HEK293 (cell line): ENCODE results near the gene STYK1.
A peak's percentile ranks its signal among the peaks of the same experiment; 100 is the strongest.

Experiments used
- GLIS1 ChIP-seq: fragments of 450-650 bp; formaldehyde crosslinking; IDR thresholded peaks from 2 replicates; pipeline ENCODE4 v1.5.1; 2016; ENCODE audit warnings: missing biosample characterization, missing genetic modification characterization
- HOXA7 ChIP-seq: sonication (generic); formaldehyde crosslinking; IDR thresholded peaks from 2 replicates; pipeline ENCODE4 v1.8.1; 2022; ENCODE audit warnings: missing genetic modification reagents, borderline replicate concordance
- HOXD13 ChIP-seq: sonication (generic); formaldehyde crosslinking; IDR thresholded peaks from 2 replicates; pipeline ENCODE4 v1.8.0; 2022; ENCODE audit warnings: missing genetic modification reagents, borderline replicate concordance
- KLF8 ChIP-seq: fragments of 450-650 bp; formaldehyde crosslinking; IDR thresholded peaks from 2 replicates; pipeline ENCODE4 v1.5.1; 2016; ENCODE audit warnings: missing biosample characterization, missing genetic modification characterization
- KLF9 ChIP-seq: fragments of 450-650 bp; formaldehyde crosslinking; IDR thresholded peaks from 2 replicates; pipeline ENCODE4 v1.5.1; 2016; ENCODE audit warnings: missing biosample characterization, missing genetic modification characterization, low read depth
- PRDM1 ChIP-seq: fragments of 450-650 bp; formaldehyde crosslinking; IDR thresholded peaks from 2 replicates; pipeline ENCODE4; 2016; ENCODE audit warnings: missing biosample characterization, missing genetic modification characterization
- REPIN1 ChIP-seq: fragments of 450-650 bp; formaldehyde crosslinking; IDR thresholded peaks from 2 replicates; pipeline ENCODE4 v1.5.1; 2017; ENCODE audit warnings: missing biosample characterization, missing genetic modification characterization, low read depth
- ZBTB10 ChIP-seq: fragments of 450-650 bp; formaldehyde crosslinking; IDR thresholded peaks from 2 replicates; pipeline ENCODE4 v1.5.1; 2016; ENCODE audit warnings: missing biosample characterization, missing genetic modification characterization
- ZNF133 ChIP-seq: fragments of 450-650 bp; formaldehyde crosslinking; IDR thresholded peaks from 2 replicates; pipeline ENCODE4 v1.5.1; 2016; ENCODE audit warnings: missing biosample characterization, missing genetic modification characterization
- ZNF148 ChIP-seq: fragments of 450-650 bp; formaldehyde crosslinking; IDR thresholded peaks from 2 replicates; pipeline ENCODE4 v1.5.0; 2017; ENCODE audit warnings: missing biosample characterization, missing genetic modification characterization, borderline replicate concordance
- ZNF239 ChIP-seq: fragments of 450-650 bp; formaldehyde crosslinking; IDR thresholded peaks from 2 replicates; pipeline ENCODE4 v1.5.1; 2016; ENCODE audit warnings: missing biosample characterization, missing genetic modification characterization
- ZNF26 ChIP-seq: fragments of 450-650 bp; formaldehyde crosslinking; IDR thresholded peaks from 2 replicates; pipeline ENCODE4 v1.5.1; 2016; ENCODE audit warnings: missing biosample characterization, missing genetic modification characterization
- ZNF280D ChIP-seq: fragments of 450-650 bp; formaldehyde crosslinking; IDR thresholded peaks from 2 replicates; pipeline ENCODE4 v1.5.1; 2016; ENCODE audit warnings: missing biosample characterization, missing genetic modification characterization
- ZNF423 ChIP-seq: fragments of 450-650 bp; formaldehyde crosslinking; IDR thresholded peaks from 2 replicates; pipeline ENCODE4 v1.5.1; 2016; ENCODE audit warnings: missing biosample characterization, missing genetic modification characterization
- ZNF48 ChIP-seq: fragments of 450-650 bp; formaldehyde crosslinking; IDR thresholded peaks from 2 replicates; pipeline ENCODE4 v1.5.1; 2016; ENCODE audit warnings: missing biosample characterization, missing genetic modification characterization
- ZNF548 ChIP-seq: fragments of 450-650 bp; formaldehyde crosslinking; IDR thresholded peaks from 2 replicates; pipeline ENCODE4 v1.5.1; 2016; ENCODE audit warnings: missing biosample characterization, missing genetic modification characterization
- ZNF561 ChIP-seq: fragments of 450-650 bp; IDR thresholded peaks from 2 replicates; pipeline ENCODE4 v1.5.1; 2018; ENCODE audit warnings: missing biosample characterization, missing genetic modification characterization, borderline replicate concordance
- ZNF571 ChIP-seq: fragments of 450-650 bp; formaldehyde crosslinking; IDR thresholded peaks from 2 replicates; pipeline ENCODE4 v1.5.0; 2017; ENCODE audit warnings: missing biosample characterization, missing genetic modification characterization
- ZNF585B ChIP-seq: fragments of 450-650 bp; formaldehyde crosslinking; IDR thresholded peaks from 2 replicates; pipeline ENCODE4 v1.5.1; 2016; ENCODE audit warnings: missing biosample characterization, missing genetic modification characterization
- ZNF596 ChIP-seq: fragments of 450-650 bp; IDR thresholded peaks from 2 replicates; pipeline ENCODE4 v1.5.0; 2018; ENCODE audit warnings: missing biosample characterization, mild to moderate bottlenecking, missing genetic modification characterization, moderate library complexity
- ZNF610 ChIP-seq: fragments of 450-650 bp; formaldehyde crosslinking; IDR thresholded peaks from 2 replicates; pipeline ENCODE4 v1.5.1; 2016; ENCODE audit warnings: missing biosample characterization, missing genetic modification characterization, borderline replicate concordance
- ZNF621 ChIP-seq: fragments of 450-650 bp; formaldehyde crosslinking; IDR thresholded peaks from 2 replicates; pipeline ENCODE4 v1.5.1; 2017; ENCODE audit warnings: missing biosample characterization, missing genetic modification characterization
- ZNF645 ChIP-seq: fragments of 450-650 bp; formaldehyde crosslinking; IDR thresholded peaks from 2 replicates; pipeline ENCODE4; 2016; ENCODE audit warnings: missing biosample characterization, missing genetic modification characterization
- ZNF664 ChIP-seq: fragments of 450-650 bp; formaldehyde crosslinking; IDR thresholded peaks from 2 replicates; pipeline ENCODE4 v1.5.1; 2016; ENCODE audit warnings: missing biosample characterization, missing genetic modification characterization
- ZNF692 ChIP-seq: fragments of 450-650 bp; formaldehyde crosslinking; IDR thresholded peaks from 2 replicates; pipeline ENCODE4 v1.5.1; 2016; ENCODE audit warnings: missing biosample characterization, missing genetic modification characterization

Gene STYK1

GRCh38 chr12:10721651-10722501 lies 48.0 kb upstream of the STYK1 start (continued):
- TF ChIP-seq ZBTB10 (tag by site-specific recombination) (peak; percentile 22; the same call in 1 of the 2 replicates), ZNF596 (no peak), ZNF561 (peak; percentile 96), ZNF621 (tag by site-specific recombination) (no peak), ZNF585B (tag by site-specific recombination) (no peak), ZNF664 (tag by site-specific recombination) (no peak), GLIS1 (peak; percentile 65; the same call in 1 of the 2 replicates), ZNF26 (no peak), ZNF133 (tag by site-specific recombination) (no peak), ZNF645 (tag by site-specific recombination) (peak; percentile 38; the same call in 1 of the 2 replicates), ZNF48 (tag by site-specific recombination) (no peak), ZNF280D (tag by site-specific recombination) (no peak; the same call in 1 of the 2 replicates), KLF9 (tag by site-specific recombination) (no peak; the same call in 1 of the 2 replicates), ZNF610 (0 out of 2 replicates have a peak, but pooled peaks have one; percentile 18), ZNF548 (tag by site-specific recombination) (peak; percentile 55; the same call in 1 of the 2 replicates), KLF8 (tag by site-specific recombination) (peak; percentile 61; the same call in 1 of the 2 replicates), PRDM1 (peak; percentile 69), ZNF423 (tag by site-specific recombination) (no peak), REPIN1 (tag by site-specific recombination) (no peak), ZNF239 (no peak), HOXA7 (CRISPR knock-in tag) (no peak), ZNF571 (tag by site-specific recombination) (no peak), ZNF692 (peak; percentile 61; the same call in 1 of the 2 replicates), HOXD13 (CRISPR knock-in tag) (peak; percentile 64; the same call in 1 of the 2 replicates), ZNF148 (peak; percentile 47; the same call in 1 of the 2 replicates)
